ENCODE results near the gene MPST.
"Not testable (repeated sequence)": the region's sequence is repeated elsewhere in the genome, so short reads cannot be mapped to it uniquely, and the experiment has no call there.

MPST gene

DNA sequence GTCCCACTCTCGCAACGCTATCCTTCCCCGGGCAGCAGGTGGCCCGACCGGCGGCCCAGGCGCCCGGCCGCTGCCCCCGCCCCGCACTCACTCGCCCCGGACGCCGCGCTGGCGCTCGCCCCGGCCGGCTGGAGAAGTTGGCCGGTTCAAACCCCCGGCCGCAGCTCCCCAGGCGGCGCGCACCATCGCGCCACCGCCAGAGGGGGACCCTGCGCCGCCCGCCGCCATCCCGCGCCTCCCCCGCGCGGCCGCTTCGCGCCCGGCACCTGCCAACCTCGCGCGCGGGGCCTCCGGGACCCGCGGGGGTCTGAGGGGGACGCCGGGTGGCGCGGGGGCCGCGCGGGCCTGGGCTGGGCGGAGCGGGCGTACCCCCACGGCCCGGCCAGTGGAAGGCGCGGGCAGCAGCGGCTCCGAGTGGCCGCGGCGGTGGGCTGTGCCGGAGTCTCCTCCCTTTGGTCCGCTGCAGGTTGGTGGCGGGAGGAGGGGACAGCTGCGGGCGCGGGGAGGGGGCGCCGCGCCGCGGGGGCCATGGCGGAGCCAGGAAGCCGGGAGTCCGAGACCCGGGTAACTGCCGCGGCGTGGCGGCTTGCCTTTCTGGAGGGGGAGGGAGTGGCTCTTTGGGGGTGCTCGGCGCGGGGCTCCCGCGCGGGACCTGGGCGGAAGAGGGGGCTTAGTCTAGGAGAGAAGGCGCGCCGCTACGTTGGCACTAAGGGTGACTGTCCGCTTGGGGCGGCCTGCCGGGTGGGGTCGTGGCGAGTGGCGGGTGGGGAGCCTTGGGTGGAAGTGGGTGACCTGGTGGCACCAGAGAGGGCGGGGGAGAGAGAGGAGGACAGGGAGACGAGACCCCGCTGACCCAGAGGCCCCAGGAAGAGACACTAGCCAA is at the start of gene MPST, which contains the start of gene TST:
Gene MPST, plus strand, starts transcription at position 434 of the 883 bp plus-strand sequence. Its CDS starts 95 bp downstream, at position 529.
Gene TST, minus strand, starts transcription at position 139 of the 883 bp plus-strand sequence. CDS start 715 bp downstream, outside the sequence.
- Mint-ChIP-seq H3K27me3 (peaks cover 5% of the 10 kb centered on the region), H3K9me3 (no peaks in the 10 kb centered on the region), H3K4me1 (peaks cover 4% of the 10 kb centered on the region), H3K4me3 (peak within 1 kb of the TSS; percentile 77), H3K27ac (peak within 1 kb of the TSS; percentile 55), H3K36me3 (no peaks in the 10 kb centered on the region)

DNA sequence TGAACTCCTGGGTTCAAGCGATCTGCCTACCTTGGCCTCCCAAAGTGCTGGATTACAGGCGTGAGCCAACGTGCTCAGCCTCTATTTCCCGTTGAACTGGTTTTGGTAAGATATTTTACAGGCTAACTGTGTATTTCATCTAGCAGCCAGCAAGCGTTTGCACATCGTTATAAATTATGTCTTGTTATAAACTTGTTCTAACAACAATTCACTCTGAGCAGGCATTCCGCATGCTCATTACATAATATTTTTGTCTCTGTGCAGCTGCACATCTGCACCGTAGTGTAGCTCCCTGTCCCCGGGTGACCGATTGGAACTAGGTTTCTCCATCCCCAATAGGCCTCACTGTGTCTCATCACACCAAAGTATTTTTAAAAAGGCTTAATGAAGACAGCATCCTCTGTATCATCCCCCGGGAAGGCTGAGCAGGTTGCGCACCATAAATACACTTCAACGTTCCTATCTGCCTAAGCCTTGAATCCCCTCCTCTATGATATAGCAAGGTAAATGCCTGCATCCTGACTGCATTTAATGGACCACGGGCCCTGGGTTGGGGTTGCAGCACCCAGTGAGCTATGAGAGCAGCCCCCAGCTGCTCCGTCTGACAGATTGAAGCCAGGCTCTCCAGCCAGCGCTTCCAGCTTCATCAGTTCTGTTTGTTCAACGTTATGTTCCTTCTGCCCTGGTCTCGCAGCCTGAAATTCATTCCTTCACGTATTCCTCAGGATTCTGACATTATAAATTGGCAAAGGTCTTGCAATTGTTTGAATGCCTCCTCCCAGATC is 48.0 kb upstream of the MPST start:
- H3K36me3 Mint-ChIP-seq: no peaks in the 10 kb centered on the region
- H3K4me3 Mint-ChIP-seq: no peak overlapping the region
- no peaks in the 10 kb centered on the region for H3K4me1 Mint-ChIP-seq
- H3K9me3 Mint-ChIP-seq: no peaks in the 10 kb centered on the region
- peak overlapping the region; percentile 17 for H3K27ac Mint-ChIP-seq
- H3K27me3 Mint-ChIP-seq: no peaks in the 10 kb centered on the region

DNA sequence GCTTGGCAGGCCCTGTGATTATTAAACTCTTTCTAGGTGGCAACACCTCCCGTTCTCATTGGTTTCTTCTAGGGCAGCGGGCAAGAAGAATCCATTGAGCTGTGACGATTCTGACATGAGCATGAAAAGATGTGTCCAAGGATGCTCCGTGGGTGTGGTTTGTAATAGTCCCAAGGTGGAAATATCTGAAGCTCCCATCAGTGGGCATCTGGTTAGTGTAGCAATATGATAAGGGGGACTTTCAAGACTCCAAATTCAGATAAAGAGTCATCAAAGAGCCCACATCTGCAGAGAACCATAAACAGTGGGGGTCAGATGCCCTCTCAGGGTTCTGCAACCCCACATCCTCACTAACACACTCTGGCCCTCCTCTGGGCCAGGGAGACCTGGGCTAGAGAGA is 42.9 kb upstream of the MPST start:
- Mint-ChIP-seq H3K36me3 (no peaks in the 10 kb centered on the region), H3K4me3 (peak overlapping the region; percentile 91), H3K27ac (no peak overlapping the region), H3K9me3 (no peaks in the 10 kb centered on the region), H3K4me1 (peaks cover 10% of the 10 kb centered on the region), H3K27me3 (no peaks in the 10 kb centered on the region)

DNA sequence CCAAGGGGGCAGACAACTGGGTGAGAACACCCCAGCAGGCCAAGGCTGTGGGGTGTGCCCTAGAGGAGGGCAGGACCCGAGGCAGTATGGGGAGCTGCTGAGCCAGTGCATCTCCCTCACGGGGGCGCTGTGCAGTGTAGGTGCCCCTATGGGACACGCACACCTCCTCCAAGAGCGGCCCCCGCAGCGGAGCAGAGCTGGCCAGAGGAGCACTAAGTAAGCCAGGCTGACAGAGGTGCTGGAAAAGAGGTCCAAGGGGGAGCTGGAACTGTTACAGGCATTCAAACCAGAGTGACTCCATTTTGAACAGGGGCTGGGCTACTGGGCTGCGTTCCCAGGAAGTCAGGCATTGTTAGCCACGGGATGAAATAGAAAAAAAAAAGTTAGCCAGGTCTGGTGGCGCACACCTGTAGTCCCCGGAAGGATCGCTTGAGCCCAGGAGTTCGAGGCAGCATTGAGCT is 42.1 kb upstream of the MPST start:
- H3K27me3 Mint-ChIP-seq: peaks cover 2% of the 10 kb centered on the region
- H3K36me3 Mint-ChIP-seq: no peaks in the 10 kb centered on the region
- H3K4me1 Mint-ChIP-seq: peaks cover 10% of the 10 kb centered on the region
- peak overlapping the region; percentile 91 for H3K4me3 Mint-ChIP-seq
- no peaks in the 10 kb centered on the region for H3K9me3 Mint-ChIP-seq
- H3K27ac Mint-ChIP-seq: peak overlapping the region; percentile 73

DNA sequence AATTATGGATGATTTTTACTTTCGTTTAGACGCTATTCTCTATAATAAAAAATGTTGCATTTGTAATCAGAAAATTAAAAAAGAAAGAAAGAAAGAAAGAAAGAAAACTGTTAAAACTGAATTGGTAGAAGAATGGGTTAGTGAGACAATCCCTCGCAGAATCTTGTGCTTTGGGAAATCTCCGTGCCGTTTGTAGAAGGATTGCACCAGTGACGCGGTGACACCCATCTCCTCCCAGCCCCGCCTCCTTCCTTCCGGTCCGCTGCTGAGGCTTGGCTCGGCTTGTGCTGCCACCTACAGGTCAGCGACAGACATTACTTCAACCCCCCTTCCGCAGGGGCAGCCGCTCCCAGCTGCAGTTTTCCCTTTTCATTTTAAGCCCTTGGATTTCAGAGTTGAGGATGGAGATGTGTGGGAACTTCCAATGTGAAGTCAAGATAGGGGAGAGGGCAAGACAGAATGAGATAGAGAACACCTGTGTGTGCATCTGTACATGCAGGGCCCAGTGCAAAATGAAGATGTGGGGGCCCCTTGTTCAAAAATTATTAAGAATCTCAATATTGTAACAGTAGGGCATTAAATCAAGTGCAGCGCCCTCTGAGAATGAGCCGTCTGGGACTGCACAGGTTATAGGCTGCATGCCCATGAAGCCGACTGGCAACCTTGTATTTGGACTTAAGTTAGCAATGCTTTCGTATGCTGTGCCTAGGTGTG is 41.4 kb upstream of the MPST start:
- no peaks in the 10 kb centered on the region for H3K36me3 Mint-ChIP-seq
- no peaks in the 10 kb centered on the region for H3K9me3 Mint-ChIP-seq
- H3K4me3 Mint-ChIP-seq: peak overlapping the region; percentile 91
- peaks cover 2% of the 10 kb centered on the region for H3K27me3 Mint-ChIP-seq
- peaks cover 10% of the 10 kb centered on the region for H3K4me1 Mint-ChIP-seq
- peak overlapping the region; percentile 25 for H3K27ac Mint-ChIP-seq

DNA sequence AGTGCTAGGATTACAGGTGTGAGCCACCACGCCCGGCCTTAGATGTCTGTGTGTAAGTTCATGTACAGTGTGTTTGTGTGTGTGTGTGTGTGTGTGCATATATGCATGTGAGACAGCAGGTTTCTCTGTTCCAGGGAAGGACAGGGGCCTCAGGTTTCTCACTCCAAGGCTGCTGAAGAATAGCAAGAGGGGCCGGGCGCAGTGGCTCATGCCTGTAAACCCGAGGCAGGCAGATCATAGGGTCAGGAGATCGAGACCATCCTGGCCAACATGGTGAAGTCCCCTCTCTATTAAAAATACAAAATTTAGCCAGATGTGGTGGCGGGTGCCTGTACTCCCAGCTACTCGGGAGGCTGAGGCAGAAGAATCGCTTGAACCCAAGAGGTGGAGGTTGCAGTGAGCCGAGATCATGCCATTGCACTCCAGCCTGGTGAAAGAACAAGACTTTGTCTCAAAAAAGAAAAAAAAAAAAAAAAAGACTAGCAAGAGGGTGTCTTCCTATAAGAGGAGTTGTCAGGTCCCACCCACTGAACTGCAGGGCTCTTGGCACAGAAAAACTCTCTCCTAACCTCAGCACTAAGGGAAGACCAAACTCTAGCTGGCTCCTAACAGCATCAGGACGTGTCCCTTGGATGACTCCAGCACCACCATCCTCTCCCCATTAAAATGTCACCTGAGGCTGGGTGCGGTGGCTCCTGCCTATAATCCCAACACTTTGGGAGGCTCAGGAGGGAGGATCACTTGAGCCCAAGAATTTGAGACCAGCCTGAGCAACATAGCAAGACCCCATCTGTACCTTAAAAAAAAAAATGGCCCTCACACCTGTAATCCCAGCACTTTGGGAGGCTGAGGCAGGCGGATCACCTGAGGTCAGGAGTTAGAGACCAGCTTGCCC is 40.3 kb upstream of the MPST start:
- Mint-ChIP-seq H3K27ac (peak overlapping the region; percentile 17), H3K36me3 (no peaks in the 10 kb centered on the region), H3K4me3 (no peak overlapping the region), H3K27me3 (peaks cover 2% of the 10 kb centered on the region), H3K4me1 (peaks cover 10% of the 10 kb centered on the region), H3K9me3 (no peaks in the 10 kb centered on the region)

DNA sequence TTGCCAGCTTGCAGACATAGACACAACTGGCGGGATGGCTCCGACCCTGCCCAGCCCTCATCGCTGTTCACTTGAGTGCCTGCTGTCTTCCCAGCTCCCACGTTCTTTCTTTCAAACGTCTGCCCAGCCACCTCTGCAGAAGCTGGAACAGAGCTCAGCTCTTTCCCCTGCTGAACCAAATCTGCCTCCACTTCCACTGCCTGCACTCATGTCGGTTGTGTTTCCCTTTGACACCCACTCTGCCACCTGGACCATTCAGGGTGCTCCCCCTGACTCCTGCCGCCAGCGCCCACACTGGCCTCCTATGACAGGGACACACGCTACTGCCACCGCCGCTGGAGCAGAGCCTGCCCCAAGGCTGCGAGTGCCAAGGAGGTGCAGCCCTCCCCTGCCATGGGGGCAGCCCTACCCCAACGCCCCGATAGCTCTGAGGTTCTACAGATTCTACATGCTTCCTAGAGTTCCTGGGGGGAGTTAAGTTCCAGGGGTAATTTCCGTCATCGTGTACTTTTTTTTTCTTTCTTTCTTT is 38.2 kb upstream of the MPST start:
- Mint-ChIP-seq H3K4me3 (no peak overlapping the region), H3K9me3 (peaks cover 11% of the 10 kb centered on the region), H3K36me3 (peaks cover 3% of the 10 kb centered on the region), H3K27me3 (peaks cover 2% of the 10 kb centered on the region), H3K27ac (peak overlapping the region; percentile 27), H3K4me1 (peaks cover 10% of the 10 kb centered on the region)

DNA sequence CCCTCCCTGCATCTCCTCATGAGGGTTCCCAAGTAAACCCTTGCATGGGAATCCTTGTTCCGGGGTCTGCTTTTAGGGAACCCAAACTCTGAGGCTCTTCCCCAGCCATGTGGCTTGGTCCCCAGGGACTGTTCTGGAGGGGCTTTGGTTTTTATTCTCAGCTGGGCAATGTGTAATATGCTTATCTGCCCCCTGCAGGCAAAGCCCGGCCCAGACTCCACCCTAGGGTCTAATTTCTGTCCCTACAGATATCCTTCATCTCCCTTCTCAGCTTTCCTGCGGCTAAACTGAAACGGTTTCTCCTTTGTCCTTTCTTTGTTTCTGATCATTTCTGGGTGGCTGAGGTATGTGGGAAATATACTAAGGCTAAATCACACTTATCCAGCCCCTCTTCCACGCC is 37.4 kb upstream of the MPST start:
- Mint-ChIP-seq H3K4me3 (no peak overlapping the region), H3K4me1 (peaks cover 10% of the 10 kb centered on the region), H3K36me3 (peaks cover 4% of the 10 kb centered on the region), H3K9me3 (peaks cover 11% of the 10 kb centered on the region), H3K27ac (peak overlapping the region; percentile 69), H3K27me3 (peaks cover 3% of the 10 kb centered on the region)

DNA sequence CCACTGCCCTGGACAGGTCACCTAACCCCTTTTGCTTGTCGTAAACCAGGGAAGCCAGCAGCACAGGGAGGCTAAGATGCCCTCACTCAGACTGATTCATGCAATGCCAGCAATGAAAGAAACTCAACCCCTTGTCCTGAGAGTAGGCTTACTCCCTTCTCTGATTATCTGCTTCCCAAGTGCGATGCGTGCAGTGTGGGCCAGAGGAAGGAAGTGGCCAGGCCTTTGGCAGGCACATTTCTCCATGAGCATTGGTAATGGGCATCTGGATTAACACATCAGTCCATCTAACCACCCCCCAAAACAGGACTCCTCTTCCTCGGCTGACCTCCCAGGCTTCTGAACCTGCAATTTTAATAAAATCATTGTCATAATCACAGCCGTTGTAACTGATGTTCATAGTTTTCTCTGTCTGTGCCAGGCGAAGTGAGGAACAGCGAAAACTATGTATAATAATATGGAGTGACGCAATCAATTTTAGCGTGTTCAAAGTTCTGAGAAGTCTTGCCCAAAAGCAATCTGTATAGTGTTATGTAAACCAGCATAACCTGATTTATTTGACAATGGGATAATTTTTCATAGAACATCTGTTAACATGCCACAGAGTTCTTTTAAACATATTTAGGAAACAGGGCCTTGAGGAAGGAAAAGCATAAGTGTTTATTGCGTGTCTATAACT is 34.2 kb upstream of the MPST start:
- peaks cover 10% of the 10 kb centered on the region for H3K27me3 Mint-ChIP-seq
- H3K27ac Mint-ChIP-seq: no peak overlapping the region
- no peaks in the 10 kb centered on the region for H3K4me1 Mint-ChIP-seq
- H3K9me3 Mint-ChIP-seq: peaks cover 11% of the 10 kb centered on the region
- H3K4me3 Mint-ChIP-seq: no peak overlapping the region
- H3K36me3 Mint-ChIP-seq: peaks cover 4% of the 10 kb centered on the region

DNA sequence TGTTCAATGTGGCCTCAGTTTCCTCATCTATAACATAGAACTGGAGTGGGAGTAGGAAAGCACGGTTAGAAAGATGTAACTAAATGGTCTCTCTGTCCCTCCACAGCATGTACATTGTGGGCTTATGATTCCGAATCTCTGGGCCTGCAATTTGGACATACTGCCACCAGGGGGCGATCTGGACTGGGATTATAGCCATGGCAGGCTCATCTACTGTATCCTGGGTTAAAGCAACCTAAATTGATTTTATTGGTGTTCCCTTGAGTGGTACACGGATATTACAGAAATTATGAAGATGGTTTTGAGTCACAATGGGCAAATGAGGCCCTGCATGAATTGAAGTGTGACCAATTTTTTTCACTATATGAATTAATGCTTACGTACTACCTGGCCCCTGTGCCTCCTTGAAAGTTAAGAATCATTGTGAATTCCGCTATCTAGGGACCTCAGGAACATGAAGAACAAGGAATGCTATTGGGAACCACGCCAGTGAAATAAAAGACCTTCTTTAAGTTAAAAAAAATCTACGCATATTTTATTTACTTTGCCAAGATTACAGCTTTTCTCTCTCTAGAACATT is 33.2 kb upstream of the MPST start:
- Mint-ChIP-seq H3K4me3 (no peak overlapping the region), H3K4me1 (no peaks in the 10 kb centered on the region), H3K27me3 (peaks cover 16% of the 10 kb centered on the region), H3K36me3 (peaks cover 4% of the 10 kb centered on the region), H3K9me3 (peaks cover 11% of the 10 kb centered on the region), H3K27ac (no peak overlapping the region)

DNA sequence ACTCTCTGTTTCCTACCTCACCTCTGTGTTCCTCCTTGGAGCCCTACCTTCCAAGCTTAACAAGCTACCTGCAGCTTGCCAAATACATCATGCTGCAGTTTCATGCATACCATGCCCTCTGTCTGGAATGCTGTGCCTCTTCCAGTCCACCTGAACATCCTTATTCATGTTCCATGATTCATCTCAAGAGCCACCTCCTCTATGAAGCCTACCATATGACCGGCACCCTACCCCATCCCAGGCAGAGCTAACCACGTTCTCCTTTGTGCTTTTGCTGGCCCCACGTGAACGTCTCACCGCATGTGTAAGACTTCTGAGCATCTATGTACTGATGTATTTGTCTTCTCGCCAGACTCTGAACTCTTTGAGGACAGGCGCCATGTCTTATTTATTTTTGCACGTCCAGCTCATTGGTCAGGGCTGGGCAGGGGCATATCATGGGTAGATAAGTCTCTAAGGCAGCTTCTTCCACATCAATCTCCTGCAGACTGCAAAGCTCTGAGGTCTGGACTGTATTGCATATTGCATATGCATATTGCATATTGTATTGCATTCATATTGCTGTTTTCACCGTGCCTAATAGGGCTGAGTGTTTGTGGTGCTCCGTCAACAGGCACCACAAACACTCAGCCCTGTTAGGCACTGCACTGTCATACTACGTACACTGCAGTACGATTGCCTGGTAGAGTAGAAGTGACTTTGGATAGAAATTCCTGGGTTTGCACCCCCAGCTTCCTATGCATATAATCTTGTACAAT is 31.3 kb upstream of the MPST start:
- Mint-ChIP-seq H3K36me3 (peaks cover 4% of the 10 kb centered on the region), H3K27ac (no peak overlapping the region), H3K27me3 (peaks cover 18% of the 10 kb centered on the region), H3K4me3 (no peak overlapping the region), H3K9me3 (peaks cover 11% of the 10 kb centered on the region), H3K4me1 (no peaks in the 10 kb centered on the region)

DNA sequence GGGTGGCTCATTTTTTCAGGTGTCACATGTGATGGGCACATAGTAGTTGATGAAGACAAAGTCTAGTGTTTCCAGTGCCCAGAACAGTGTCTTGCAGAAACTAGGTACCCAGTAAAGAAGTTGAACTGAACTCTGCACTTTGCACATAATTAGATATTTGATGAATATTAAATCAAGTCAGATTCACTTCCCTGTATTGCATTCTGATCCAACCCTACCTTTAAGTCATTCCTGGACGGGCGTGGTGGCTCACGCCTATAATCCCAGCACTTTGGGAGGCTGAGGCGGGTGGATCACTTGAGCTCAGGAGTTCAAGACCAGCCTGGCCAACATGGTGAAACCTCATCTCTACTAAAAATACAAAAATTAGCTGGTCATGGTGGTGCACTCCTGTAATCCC is 30.5 kb upstream of the MPST start:
- Mint-ChIP-seq H3K9me3 (peaks cover 11% of the 10 kb centered on the region), H3K27me3 (peaks cover 18% of the 10 kb centered on the region)
- H3K36me3 Mint-ChIP-seq, H3K4me3 Mint-ChIP-seq, H3K27ac Mint-ChIP-seq, H3K4me1 Mint-ChIP-seq: not testable (repeated sequence)

DNA sequence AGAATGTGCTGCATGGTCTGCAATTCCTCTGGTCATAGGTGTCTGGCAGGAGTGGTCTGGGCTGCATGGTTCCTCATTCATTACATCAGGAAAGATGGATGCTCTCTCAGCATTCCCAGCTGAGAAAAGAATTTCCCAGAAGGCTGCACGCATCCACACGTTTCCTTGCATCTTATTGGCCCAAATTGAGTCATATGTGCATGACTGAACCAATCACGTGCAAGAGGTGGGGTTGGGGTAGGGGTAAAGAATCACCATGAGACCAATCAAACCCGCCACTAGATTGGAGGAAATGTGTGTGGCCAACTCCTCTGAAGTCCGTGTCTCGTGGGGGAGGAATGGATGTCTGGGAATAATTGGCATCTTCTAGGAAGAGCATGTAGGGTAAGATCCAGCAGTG is 29.1 kb upstream of the MPST start:
- Mint-ChIP-seq H3K4me1 (no peaks in the 10 kb centered on the region), H3K27ac (no peak overlapping the region), H3K27me3 (peaks cover 19% of the 10 kb centered on the region), H3K4me3 (no peak overlapping the region), H3K36me3 (peaks cover 4% of the 10 kb centered on the region), H3K9me3 (peaks cover 8% of the 10 kb centered on the region)

Data from activated naive CD4-positive, alpha-beta T cell treated with anti-CD3 and anti-CD28 coated beads, Interleukin-2, amount 50 U/mL, for 24 hours (primary cell).